Bronchial epithelial cell (primary cell): ENCODE results near the gene ZBTB45. TPM values are rescaled to one million over a fixed set of nuclear protein-coding genes. Genes with fewer than 3 reads are reported as not detected.

Experiments used
- DNase-seq: peaks from one replicate; pipeline ENCODE4 v3.0.0-alpha.2; 2010; ENCODE audit warnings: low read depth
- FAIRE-seq: peaks from 2 replicates; lab custom pipeline; 2011; peaks lifted over from hg19 to GRCh38; lab: Jason Lieb, UNC
- H3K27me3 ChIP-seq: 2 replicates; pipeline ENCODE4 v1.5.1; 2011; ENCODE audit warnings: low read length; ENCODE audit not compliant: control insufficient read depth, insufficient read depth
- H3K36me3 ChIP-seq: 2 replicates; pipeline ENCODE4 v1.5.1; 2011; ENCODE audit warnings: low read length; ENCODE audit not compliant: control insufficient read depth, insufficient read depth
- H3K4me3 ChIP-seq: 2 replicates; pipeline ENCODE4 v1.5.1; 2011; ENCODE audit warnings: mild to moderate bottlenecking, low read depth, low read length, control low read depth
- CTCF ChIP-seq: IDR thresholded peaks from 2 replicates; pipeline ENCODE4 v1.5.1; 2011; ENCODE audit warnings: mild to moderate bottlenecking, moderate library complexity, low read length, control low read depth, inconsistent platforms; ENCODE audit not compliant: insufficient read depth, severe bottlenecking
- total RNA-seq: library from RNA; depleted of rRNA; stranded (reverse); fragments of >200 nt; gene quantifications from 2 replicates; pipeline ENCODE4 v1.2.1, GENCODE V29; 2014

The ZBTB45 gene
- 3.4 and 5.1 TPM in 2 replicates for total RNA-seq

- FAIRE-seq, result no peak
- peak within 1 kb of the TSS; percentile 73 for H3K4me3 ChIP-seq
- peak; percentile 88 for DNase-seq
- H3K36me3 ChIP-seq, result peaks cover 2% of the 10 kb centered on the region
- peak; percentile 89 for TF ChIP-seq CTCF
- H3K27me3 ChIP-seq, result no peaks in the 10 kb centered on the region
Observed at GRCh38 chr19:58519355-58520256, at the start of gene ZBTB45. Gene ZBTB45, minus strand, starts transcription at chr19:58519810. Its CDS starts 2,137 bp downstream, at chr19:58517673.

- Histone ChIP-seq H3K36me3 (peaks cover 19% of the 10 kb centered on the region), H3K27me3 (no peaks in the 10 kb centered on the region), H3K4me3 (no peak overlapping the region)
- DNase-seq (no peak), FAIRE-seq (no peak)
- TF ChIP-seq CTCF, result no peak
Observed at GRCh38 chr19:58568453-58569130, 49.0 kb upstream of the ZBTB45 start.

- DNase-seq, result no peak
- H3K36me3 ChIP-seq, result peaks cover 19% of the 10 kb centered on the region
- FAIRE-seq, result no peak
- no peaks in the 10 kb centered on the region for H3K27me3 ChIP-seq
- TF ChIP-seq CTCF, result no peak
- no peak overlapping the region for H3K4me3 ChIP-seq
Observed at GRCh38 chr19:58566989-58567388, 47.4 kb upstream of the ZBTB45 start.

GRCh38 chr19:58563823-58564222 is 44.2 kb upstream of the ZBTB45 start:
- DNase-seq, result no peak

GRCh38 chr19:58563034-58563573 is 43.5 kb upstream of the ZBTB45 start:
- no peak for DNase-seq
- peak overlapping the region; percentile 43 for H3K4me3 ChIP-seq
- TF ChIP-seq CTCF, result no peak
- peaks cover 3% of the 10 kb centered on the region for H3K36me3 ChIP-seq
- H3K27me3 ChIP-seq, result no peaks in the 10 kb centered on the region
- no peak for FAIRE-seq

More at GRCh38 chr19:58563823-58564222, 44.2 kb upstream of the ZBTB45 start:
- Histone ChIP-seq H3K27me3 (no peaks in the 10 kb centered on the region), H3K4me3 (no peak overlapping the region), H3K36me3 (peaks cover 5% of the 10 kb centered on the region)
- no peak for FAIRE-seq
- TF ChIP-seq CTCF, result no peak
